Tibial artery (tissue), 4 donors: Measurements from ENCODE around the gene IRF2BPL.

Experiments
- DNase-seq, 2 donors: peaks; one replicate each; pipeline ENCODE4 v3.0.0-alpha.2; 2019
- H3K27ac ChIP-seq, 2 donors: fragments of 200-600 bp; sonication (generic) in 1 of 2; 1 replicate in 1 of 2; 2 replicates in 1 of 2; pipeline ENCODE4 v1.5.1; 2018 to 2019; ENCODE audit warnings: mild to moderate bottlenecking in 1 of 2
- H3K27me3 ChIP-seq, 2 donors: fragments of 200-600 bp; sonication (generic) in 1 of 2; one replicate each; pipeline versions ENCODE4 v1.5.1 to v1.6.0; 2016 to 2019
- H3K36me3 ChIP-seq, 3 donors: fragments of 200-600 bp; sonication (generic) in 2 of 3; one replicate each; pipeline ENCODE4 v1.5.1; 2016 to 2019; ENCODE audit warnings: mild to moderate bottlenecking in 2 of 3
- H3K4me1 ChIP-seq, 4 donors: fragments of 200-600 bp; sonication (generic) in 2 of 4; 1 replicate in 3 of 4; 2 replicates in 1 of 4; pipeline ENCODE4 v1.5.1; 2016 to 2019
- H3K4me3 ChIP-seq, 2 donors: fragments of 200-600 bp; sonication (generic) in 1 of 2; 1 replicate in 1 of 2; 2 replicates in 1 of 2; pipeline ENCODE4 v1.5.1; 2018 to 2019; ENCODE audit warnings: mild to moderate bottlenecking in 2 of 2
- H3K9me3 ChIP-seq, 3 donors: fragments of 200-600 bp; sonication (generic) in 1 of 3; one replicate each; pipeline ENCODE4 v1.5.1; 2016 to 2019
- intact Hi-C: fragments of 100-400 bp; cut with DNase I; formaldehyde crosslinking; loops from one replicate; pipeline ENCODE4 v1.15.0; 2023; ENCODE audit warnings: low total_unique reads
- TF ChIP-seq, protein P1 (sequence below), 2 experiments: fragments of 200-600 bp in 1 of 2; fragments of 450-650 bp in 1 of 2; IDR thresholded peaks; one replicate each; pipeline ENCODE4 v1.5.1; 2017 to 2019; ENCODE audit warnings: antibody characterized with exemption in 2 of 2, mild to moderate bottlenecking in 1 of 2, moderate library complexity in 1 of 2

IRF2BPL gene

GRCh38 chr14:77032491-77032843 lies 4.0 kb upstream of the IRF2BPL start:
- Histone ChIP-seq H3K4me3 (peak overlapping the region; percentile 58 to 61), H3K4me1 (peaks cover 0 to 67% (median 59%) of the 10 kb centered on the region in 4 donors), H3K27me3 (no peaks in the 10 kb centered on the region), H3K36me3 (no peaks in the 10 kb centered on the region), H3K27ac (peak overlapping the region; percentile 97 to 99), H3K9me3 (no peaks in the 10 kb centered on the region)
- TF ChIP-seq, protein P1, sequence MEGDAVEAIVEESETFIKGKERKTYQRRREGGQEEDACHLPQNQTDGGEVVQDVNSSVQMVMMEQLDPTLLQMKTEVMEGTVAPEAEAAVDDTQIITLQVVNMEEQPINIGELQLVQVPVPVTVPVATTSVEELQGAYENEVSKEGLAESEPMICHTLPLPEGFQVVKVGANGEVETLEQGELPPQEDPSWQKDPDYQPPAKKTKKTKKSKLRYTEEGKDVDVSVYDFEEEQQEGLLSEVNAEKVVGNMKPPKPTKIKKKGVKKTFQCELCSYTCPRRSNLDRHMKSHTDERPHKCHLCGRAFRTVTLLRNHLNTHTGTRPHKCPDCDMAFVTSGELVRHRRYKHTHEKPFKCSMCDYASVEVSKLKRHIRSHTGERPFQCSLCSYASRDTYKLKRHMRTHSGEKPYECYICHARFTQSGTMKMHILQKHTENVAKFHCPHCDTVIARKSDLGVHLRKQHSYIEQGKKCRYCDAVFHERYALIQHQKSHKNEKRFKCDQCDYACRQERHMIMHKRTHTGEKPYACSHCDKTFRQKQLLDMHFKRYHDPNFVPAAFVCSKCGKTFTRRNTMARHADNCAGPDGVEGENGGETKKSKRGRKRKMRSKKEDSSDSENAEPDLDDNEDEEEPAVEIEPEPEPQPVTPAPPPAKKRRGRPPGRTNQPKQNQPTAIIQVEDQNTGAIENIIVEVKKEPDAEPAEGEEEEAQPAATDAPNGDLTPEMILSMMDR (IDR thresholded peaks at IDR 0.05), result no peak
- no peak for DNase-seq
- intact Hi-C loops, result no loop called here

DNA sequence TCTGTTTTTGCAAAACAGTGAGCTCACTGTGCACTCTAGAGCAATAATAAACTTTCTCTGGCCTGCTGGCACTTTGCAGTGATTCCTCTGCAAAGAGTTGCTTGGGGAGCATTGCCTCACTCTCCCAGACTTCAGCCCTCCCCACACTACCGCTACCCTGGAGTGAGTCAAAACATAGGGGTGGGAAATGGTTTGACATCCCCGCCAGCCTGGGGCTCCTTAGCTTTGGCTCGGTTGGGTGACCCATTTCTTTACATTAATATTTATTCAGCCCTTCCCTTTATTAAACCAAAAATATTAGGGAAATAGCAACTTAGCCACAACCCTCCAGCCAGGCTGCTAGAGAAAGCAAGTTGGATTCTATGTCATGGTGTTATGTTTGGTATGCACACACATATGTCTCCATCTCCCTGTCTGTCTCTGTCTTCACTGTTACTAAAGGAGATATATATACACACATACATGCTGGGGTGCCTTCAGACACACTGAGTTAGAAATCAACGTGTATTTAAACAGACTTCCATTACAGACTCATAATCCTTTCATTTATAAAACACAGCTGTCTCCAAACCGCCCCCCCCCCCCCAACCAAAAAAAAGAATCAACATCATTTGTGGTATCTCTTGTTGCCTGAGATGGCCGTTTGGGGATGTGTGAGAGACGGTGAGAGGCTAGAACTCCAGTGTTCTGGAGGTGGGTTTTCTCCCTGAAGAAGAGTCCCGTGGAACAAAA lies 3.4 kb upstream of the IRF2BPL start:
- Histone ChIP-seq H3K9me3 (no peaks in the 10 kb centered on the region), H3K36me3 (no peaks in the 10 kb centered on the region), H3K27ac (peak overlapping the region; percentile 97 to 99), H3K4me3 (peak overlapping the region in 1 of 2 donors; percentile 61), H3K4me1 (peaks cover 0 to 61% (median 54%) of the 10 kb centered on the region in 4 donors), H3K27me3 (no peaks in the 10 kb centered on the region)
- TF ChIP-seq, protein P1 (IDR thresholded peaks at IDR 0.05), result no peak
- peak; percentile 76 to 82 for DNase-seq
- intact Hi-C loops, result no loop called here

- Histone ChIP-seq H3K4me3 (peak overlapping the region; percentile 82 to 94), H3K36me3 (peaks cover 0 to 14% (median 0%) of the 10 kb centered on the region in 3 donors), H3K27me3 (no peaks in the 10 kb centered on the region), H3K4me1 (peaks cover 0 to 67% (median 58%) of the 10 kb centered on the region in 4 donors), H3K27ac (peak overlapping the region; percentile 97 to 99), H3K9me3 (no peaks in the 10 kb centered on the region)
- intact Hi-C loops, result loop anchor here (5.0 kb wide), 2 partner anchors 70 to 110 kb away; no protein-coding TSS in a partner anchor
- TF ChIP-seq, protein P1 (IDR thresholded peaks at IDR 0.05), result peak in 1 of 2 experiments; percentile 15
- peak; percentile 73 to 92 for DNase-seq
These were observed 747 bp downstream of the IRF2BPL start for GRCh38 chr14:77027538-77028383.

GRCh38 chr14:77026930-77027537 lies 1.5 kb downstream of the IRF2BPL start:
- intact Hi-C loops, result loop anchor here (5.0 kb wide), 2 partner anchors 70 to 110 kb away; no protein-coding TSS in a partner anchor
- H3K9me3 ChIP-seq, result no peaks in the 10 kb centered on the region
- H3K4me3 ChIP-seq, result peak overlapping the region; percentile 82 to 94
- peaks cover 0 to 67% (median 54%) of the 10 kb centered on the region in 4 donors for H3K4me1 ChIP-seq
- peaks cover 0 to 14% (median 0%) of the 10 kb centered on the region in 3 donors for H3K36me3 ChIP-seq
- peak overlapping the region; percentile 97 to 99 for H3K27ac ChIP-seq
- H3K27me3 ChIP-seq, result no peaks in the 10 kb centered on the region
- TF ChIP-seq, protein P1 (IDR thresholded peaks at IDR 0.05), result no peak
- DNase-seq, result peak in 1 of 2 donors; percentile 73

GRCh38 chr14:77026166-77026929 lies 2.2 kb downstream of the IRF2BPL start:
- peak; percentile 42 to 79 for DNase-seq
- intact Hi-C loops, result loop anchor here (5.0 kb wide), 2 partner anchors 69 to 109 kb away; no protein-coding TSS in a partner anchor
- no peaks in the 10 kb centered on the region for H3K27me3 ChIP-seq
- H3K27ac ChIP-seq, result peak overlapping the region; percentile 97 to 99
- H3K4me3 ChIP-seq, result peak overlapping the region; percentile 82 to 94
- no peaks in the 10 kb centered on the region for H3K9me3 ChIP-seq
- H3K4me1 ChIP-seq, result peaks cover 0 to 63% (median 48%) of the 10 kb centered on the region in 4 donors
- peaks cover 0 to 14% (median 0%) of the 10 kb centered on the region in 3 donors for H3K36me3 ChIP-seq
- TF ChIP-seq, protein P1 (IDR thresholded peaks at IDR 0.05), result no peak
